ENCODE data around the gene ZNF446.

The ZNF446 gene

GRCh38 chr19:58466089-58466759 lies 9.9 kb upstream of the ZNF446 start:
- Histone ChIP-seq H3F3A (ENCODE audit: insufficient read depth, low read length) (no peaks in the 10 kb centered on the region; the same call in 1 of the 2 replicates), H3K4me2 (ENCODE audit: low read length) (peak overlapping the region; percentile 78), H3K4me3 (ENCODE audit: low read depth, low read length, poor library complexity, severe bottlenecking) (peak overlapping the region; percentile 79), H3K79me2 (ENCODE audit: insufficient read depth, low read length) (no peaks in the 10 kb centered on the region; the same call in 1 of the 2 replicates), H3K9me3 (ENCODE audit: low read length) (no peaks in the 10 kb centered on the region), H3K27me3 (ENCODE audit: insufficient read depth, low read length) (no peaks in the 10 kb centered on the region), H2AFZ (ENCODE audit: low read length) (0 out of 2 replicates have a peak overlapping the region, but pooled peaks have one; percentile 22), H3K4me1 (ENCODE audit: insufficient read depth, low read length, severe bottlenecking) (peaks cover 22% of the 10 kb centered on the region), H3K9ac (ENCODE audit: low read length) (peak overlapping the region; percentile 52; the same call in 1 of the 2 replicates), H4K20me1 (ENCODE audit: insufficient read depth, low read length) (no peaks in the 10 kb centered on the region), H3K9me2 (ENCODE audit: low read depth, low read length) (no peaks in the 10 kb centered on the region), H3K27ac (ENCODE audit: low read depth, low read length, poor library complexity, severe bottlenecking) (no peak overlapping the region), H3K36me3 (ENCODE audit: insufficient read depth, low read length) (peaks cover 18% of the 10 kb centered on the region)
- no peak for TF ChIP-seq EZH2 (IDR thresholded peaks at IDR 0.05; ENCODE audit: borderline replicate concordance, low read length)
- no peak for TF ChIP-seq CTCF (IDR thresholded peaks at IDR 0.05; ENCODE audit: low read length)

GRCh38 chr19:58466760-58467589 lies 9.2 kb upstream of the ZNF446 start, which contains the start of gene ZNF324:
TSS of gene ZNF324 (plus strand) at chr19:58467080. CDS start at chr19:58469186, 2,106 bp downstream.
- no peak for TF ChIP-seq EZH2 (IDR thresholded peaks at IDR 0.05; ENCODE audit: borderline replicate concordance, low read length)
- H3K27ac ChIP-seq (ENCODE audit: low read depth, low read length, poor library complexity, severe bottlenecking), result no peak within 1 kb of the TSS

GRCh38 chr19:58468216-58468839 lies 7.8 kb upstream of the ZNF446 start:
- H2AFZ ChIP-seq (ENCODE audit: low read length), result no peak overlapping the region
- peaks cover 36% of the 10 kb centered on the region for H3K36me3 ChIP-seq (ENCODE audit: insufficient read depth, low read length)
- H3K27me3 ChIP-seq (ENCODE audit: insufficient read depth, low read length), result no peaks in the 10 kb centered on the region
- peak overlapping the region; percentile 50; the same call in 1 of the 2 replicates for H3K9ac ChIP-seq (ENCODE audit: low read length)
- no peaks in the 10 kb centered on the region for H3K9me3 ChIP-seq (ENCODE audit: low read length)
- H3K4me1 ChIP-seq (ENCODE audit: insufficient read depth, low read length, severe bottlenecking), result peaks cover 22% of the 10 kb centered on the region
- H3K79me2 ChIP-seq (ENCODE audit: insufficient read depth, low read length), result no peaks in the 10 kb centered on the region; the same call in 1 of the 2 replicates
- TF ChIP-seq CTCF (IDR thresholded peaks at IDR 0.05; ENCODE audit: low read length) (no peak), EZH2 (IDR thresholded peaks at IDR 0.05; ENCODE audit: borderline replicate concordance, low read length) (no peak)
- no peaks in the 10 kb centered on the region for H3K9me2 ChIP-seq (ENCODE audit: low read depth, low read length)
- peak overlapping the region; percentile 79 for H3K4me3 ChIP-seq (ENCODE audit: low read depth, low read length, poor library complexity, severe bottlenecking)
- no peak overlapping the region for H3K27ac ChIP-seq (ENCODE audit: low read depth, low read length, poor library complexity, severe bottlenecking)
- peak overlapping the region; percentile 78 for H3K4me2 ChIP-seq (ENCODE audit: low read length)
- no peaks in the 10 kb centered on the region for H3F3A ChIP-seq (ENCODE audit: insufficient read depth, low read length)
- H4K20me1 ChIP-seq (ENCODE audit: insufficient read depth, low read length), result no peaks in the 10 kb centered on the region

More at GRCh38 chr19:58466760-58467589, 9.2 kb upstream of the ZNF446 start, which contains the start of gene ZNF324:
- Histone ChIP-seq H3K4me3 (ENCODE audit: low read depth, low read length, poor library complexity, severe bottlenecking) (peak within 1 kb of the TSS; percentile 79), H3K36me3 (ENCODE audit: insufficient read depth, low read length) (peaks cover 22% of the 10 kb centered on the region), H3K4me1 (ENCODE audit: insufficient read depth, low read length, severe bottlenecking) (peaks cover 22% of the 10 kb centered on the region), H3K79me2 (ENCODE audit: insufficient read depth, low read length) (no peaks in the 10 kb centered on the region; the same call in 1 of the 2 replicates), H3K4me2 (ENCODE audit: low read length) (peak within 1 kb of the TSS; percentile 78), H3F3A (ENCODE audit: insufficient read depth, low read length) (no peaks in the 10 kb centered on the region; the same call in 1 of the 2 replicates), H4K20me1 (ENCODE audit: insufficient read depth, low read length) (no peaks in the 10 kb centered on the region), H3K9ac (ENCODE audit: low read length) (peak within 1 kb of the TSS; percentile 76), H3K9me3 (ENCODE audit: low read length) (no peaks in the 10 kb centered on the region), H3K27me3 (ENCODE audit: insufficient read depth, low read length) (no peaks in the 10 kb centered on the region), H2AFZ (ENCODE audit: low read length) (0 out of 2 replicates have a peak within 1 kb of the TSS, but pooled peaks have one; percentile 22), H3K9me2 (ENCODE audit: low read depth, low read length) (no peaks in the 10 kb centered on the region)

All from OCI-LY1 (cell line).